ENCODE measurements around the gene UQCRC1. TPM values are rescaled to one million over a fixed set of nuclear protein-coding genes. Genes with fewer than 3 reads are reported as not detected.

Gene UQCRC1
- total and polyA plus RNA-seq, 4 experiments from 2014 or later, result 73.7 to 313 (median 122) TPM

DNA sequence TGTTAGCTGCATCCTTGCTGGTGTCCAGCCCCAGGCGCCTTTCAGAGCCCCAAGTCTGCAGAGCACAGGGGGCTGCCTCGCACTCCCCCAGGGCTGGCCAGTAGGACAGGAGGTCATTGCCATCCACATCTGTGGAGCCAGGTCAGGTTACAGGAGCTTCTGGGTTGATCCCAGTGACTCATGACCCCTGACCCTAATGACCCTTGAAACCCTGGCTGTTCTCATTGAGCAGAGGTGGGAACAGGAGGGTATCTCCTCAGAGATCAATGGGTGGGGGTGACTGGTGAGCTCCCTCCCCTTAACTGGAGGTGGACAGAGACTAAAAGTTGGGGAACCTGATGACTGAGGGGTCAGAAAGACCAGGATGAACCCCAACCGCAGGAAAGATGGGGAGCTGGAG is 31.9 kb upstream of the UQCRC1 start:
- Histone ChIP-seq H3K36me3 (ENCODE audit: insufficient read depth, low read length) (no peaks in the 10 kb centered on the region), H3K4me3 (ENCODE audit: low read length in 2 of 2) (no peak overlapping the region), H3K4me1 (ENCODE audit: insufficient read depth, low read length) (peaks cover under 1% of the 10 kb centered on the region), H3K27ac (ENCODE audit: low read depth, low read length) (no peak overlapping the region), H3K9me3 (ENCODE audit: control insufficient read depth in 1 of 2, low read length in 2 of 2) (no peaks in the 10 kb centered on the region), H3K27me3 (ENCODE audit: insufficient read depth, low read length) (no peaks in the 10 kb centered on the region)
- CTCF ChIA-PET (ENCODE audit: partially characterized antibody), result no interaction called here
- H3K27ac Mint-ChIP-seq, result no peak overlapping the region
- peaks cover 0 to 2% (median 0%) of the 10 kb centered on the region in 8 donors for H3K9me3 Mint-ChIP-seq
- no peaks in the 10 kb centered on the region for H3K36me3 Mint-ChIP-seq
- no peak overlapping the region for H3K4me3 Mint-ChIP-seq
- peaks cover 0 to 1% of the 10 kb centered on the region in 2 donors for H3K27me3 Mint-ChIP-seq
- POLR2A ChIA-PET (ENCODE audit: partially characterized antibody), result no interaction called here
- DNase-seq, result no peak
- intact Hi-C loops (cut with micrococcal nuclease), result no loop called here
- peaks cover 0 to 7% (median under 1%) of the 10 kb centered on the region in 4 donors for H3K4me1 Mint-ChIP-seq

DNA sequence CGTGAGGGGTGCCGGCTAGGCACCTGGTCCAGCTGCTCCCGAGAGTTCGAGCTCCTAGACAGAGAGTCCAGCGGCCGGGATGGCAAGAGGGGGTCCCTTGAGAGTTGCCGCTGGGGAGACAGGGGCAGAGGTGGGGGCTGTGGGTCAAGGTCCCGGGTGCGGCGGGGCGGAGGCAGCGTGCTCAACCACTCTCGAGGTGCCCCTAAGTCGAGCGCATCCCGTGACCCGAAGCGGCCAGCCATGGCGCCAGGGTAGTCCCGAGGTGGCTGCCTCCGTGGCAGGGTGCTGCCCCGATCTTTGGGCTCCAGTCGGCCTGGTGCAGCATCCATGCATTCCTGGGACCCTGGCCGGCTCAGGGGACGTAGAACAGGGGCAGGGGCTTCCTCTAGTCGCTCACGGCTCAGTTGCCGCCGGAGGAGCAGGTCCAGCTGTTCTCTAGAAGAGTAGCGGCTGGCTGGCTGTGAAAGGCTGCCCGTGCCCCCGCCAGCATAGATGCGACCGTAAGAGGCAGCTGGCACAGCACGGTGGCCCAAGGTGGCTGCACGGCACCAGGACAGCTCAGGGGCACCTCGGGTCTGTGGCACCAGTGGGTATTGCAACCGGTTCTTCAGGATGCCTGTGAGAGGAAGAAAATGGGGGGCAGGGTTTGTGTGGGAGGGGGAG is 30.6 kb upstream of the UQCRC1 start:
- Histone ChIP-seq H3K36me3 (ENCODE audit: insufficient read depth, low read length) (no peaks in the 10 kb centered on the region), H3K4me1 (ENCODE audit: insufficient read depth, low read length) (peaks cover 9% of the 10 kb centered on the region), H3K4me3 (ENCODE audit: low read length in 2 of 2) (no peak overlapping the region), H3K27ac (ENCODE audit: low read depth, low read length) (no peak overlapping the region), H3K9me3 (ENCODE audit: control insufficient read depth in 1 of 2, low read length in 2 of 2) (no peaks in the 10 kb centered on the region), H3K27me3 (ENCODE audit: insufficient read depth, low read length) (no peaks in the 10 kb centered on the region)
- intact Hi-C loops (cut with micrococcal nuclease), result no loop called here
- H3K27me3 Mint-ChIP-seq, result peaks cover 0 to 1% of the 10 kb centered on the region in 2 donors
- no peaks in the 10 kb centered on the region for H3K36me3 Mint-ChIP-seq
- ChIA-PET POLR2A (ENCODE audit: partially characterized antibody) (no interaction called here), CTCF (ENCODE audit: partially characterized antibody) (no interaction called here)
- H3K4me3 Mint-ChIP-seq, result no peak overlapping the region
- H3K9me3 Mint-ChIP-seq, result peaks cover 0 to 2% (median 0%) of the 10 kb centered on the region in 8 donors
- H3K4me1 Mint-ChIP-seq, result peaks cover 0 to 12% (median 7%) of the 10 kb centered on the region in 4 donors
- no peak for DNase-seq
- H3K27ac Mint-ChIP-seq, result no peak overlapping the region

DNA sequence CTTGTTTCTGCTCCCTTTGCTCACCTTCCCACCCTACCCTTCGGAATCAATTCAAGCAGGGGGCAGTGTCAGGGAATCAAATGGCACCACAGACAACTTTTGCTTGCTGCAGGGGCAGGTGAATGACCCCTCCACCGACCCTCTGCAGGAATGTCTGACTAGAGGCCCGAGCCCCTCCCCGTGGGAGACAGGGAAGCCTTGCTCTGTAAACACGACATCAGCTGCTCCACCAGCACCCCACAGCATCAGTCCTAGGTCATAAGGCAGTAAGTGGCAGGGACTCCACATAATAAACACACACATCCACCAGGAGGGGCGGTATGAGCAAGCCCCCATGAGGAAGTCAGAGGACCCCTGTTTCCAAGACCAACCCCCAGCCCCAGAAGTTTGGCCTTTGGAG is 27.9 kb upstream of the UQCRC1 start:
- Mint-ChIP-seq H3K4me3 (peak overlapping the region in 5 of 8 donors; percentile 1 to 91 (median 43)), H3K36me3 (no peaks in the 10 kb centered on the region), H3K27me3 (peaks cover 0 to 1% of the 10 kb centered on the region in 2 donors), H3K4me1 (peaks cover 3 to 25% (median 15%) of the 10 kb centered on the region in 4 donors), H3K27ac (peak overlapping the region in 1 of 7 donors; percentile 48), H3K9me3 (peaks cover 0 to 2% (median 0%) of the 10 kb centered on the region in 8 donors)
- no peaks in the 10 kb centered on the region for H3K9me3 ChIP-seq (ENCODE audit: control insufficient read depth in 1 of 2, low read length in 2 of 2)
- no peak overlapping the region for H3K27ac ChIP-seq (ENCODE audit: low read depth, low read length)
- peaks cover 18% of the 10 kb centered on the region for H3K4me1 ChIP-seq (ENCODE audit: insufficient read depth, low read length)
- ChIA-PET POLR2A (ENCODE audit: partially characterized antibody) (no interaction called here), CTCF (ENCODE audit: partially characterized antibody) (no interaction called here)
- peak in 1 of 5 donors; percentile 6 for DNase-seq
- no peak overlapping the region for H3K4me3 ChIP-seq (ENCODE audit: low read length in 2 of 2)
- no peaks in the 10 kb centered on the region for H3K27me3 ChIP-seq (ENCODE audit: insufficient read depth, low read length)
- H3K36me3 ChIP-seq (ENCODE audit: insufficient read depth, low read length), result no peaks in the 10 kb centered on the region
- intact Hi-C loops (cut with micrococcal nuclease), result no loop called here

DNA sequence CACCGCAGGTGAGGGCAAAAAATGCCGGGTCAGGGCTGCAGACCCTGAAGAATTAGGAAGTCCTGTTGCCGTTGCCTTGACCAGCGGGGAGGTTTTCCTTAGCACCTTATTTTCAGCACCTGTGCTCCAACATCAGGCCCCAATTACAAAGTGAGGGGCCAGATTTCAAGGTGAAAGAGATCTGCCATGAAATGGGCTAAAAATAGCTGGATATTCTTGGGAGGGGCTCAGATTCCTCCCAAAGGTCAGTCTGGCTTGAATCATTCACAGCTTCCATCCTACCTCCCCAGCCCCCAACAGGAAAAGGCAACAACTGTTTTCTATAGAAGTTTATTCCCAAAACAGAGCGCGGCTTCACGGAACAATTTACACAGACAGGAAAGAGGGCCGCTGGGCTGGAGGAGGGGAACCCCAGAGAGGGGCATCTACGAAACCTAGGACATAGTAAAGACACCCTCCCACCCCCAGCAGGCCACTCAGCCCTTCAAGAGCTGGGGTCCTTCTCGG is 26.8 kb upstream of the UQCRC1 start:
- DNase-seq, result peak in 1 of 5 donors; percentile 12
- H3K4me1 ChIP-seq (ENCODE audit: insufficient read depth, low read length), result peaks cover 18% of the 10 kb centered on the region
- ChIA-PET CTCF (ENCODE audit: partially characterized antibody) (interaction anchor here (0.5 to 1.7 kb wide), 10 partner anchors 12 to 299 kb away, joined by 3 to 7 read pairs (median 4); partner anchors contain the start of gene TMEM89), POLR2A (ENCODE audit: partially characterized antibody) (interaction anchor here (0.5 to 2.6 kb wide), 8 partner anchors 21 to 393 kb away, joined by 3 to 14 read pairs (median 6); partner anchors contain the start of genes CCDC51, CELSR3, IMPDH2 and PFKFB4)
- H3K4me3 ChIP-seq (ENCODE audit: low read length in 2 of 2), result peak overlapping the region; percentile 57 to 91
- H3K27ac Mint-ChIP-seq, result peak overlapping the region in 3 of 7 donors; percentile 4 to 74 (median 29)
- no peaks in the 10 kb centered on the region for H3K9me3 ChIP-seq (ENCODE audit: control insufficient read depth in 1 of 2, low read length in 2 of 2)
- H3K27me3 Mint-ChIP-seq, result peaks cover 0 to 1% of the 10 kb centered on the region in 2 donors
- intact Hi-C loops (cut with micrococcal nuclease), result no loop called here
- H3K4me1 Mint-ChIP-seq, result peaks cover 3 to 25% (median 15%) of the 10 kb centered on the region in 4 donors
- H3K27me3 ChIP-seq (ENCODE audit: insufficient read depth, low read length), result no peaks in the 10 kb centered on the region
- H3K4me3 Mint-ChIP-seq, result peak overlapping the region; percentile 86 to 92 (median 89)
- H3K36me3 Mint-ChIP-seq, result peaks cover 0 to 4% of the 10 kb centered on the region in 2 donors
- no peaks in the 10 kb centered on the region for H3K36me3 ChIP-seq (ENCODE audit: insufficient read depth, low read length)
- H3K9me3 Mint-ChIP-seq, result no peaks in the 10 kb centered on the region
- H3K27ac ChIP-seq (ENCODE audit: low read depth, low read length), result peak overlapping the region; percentile 60

DNA sequence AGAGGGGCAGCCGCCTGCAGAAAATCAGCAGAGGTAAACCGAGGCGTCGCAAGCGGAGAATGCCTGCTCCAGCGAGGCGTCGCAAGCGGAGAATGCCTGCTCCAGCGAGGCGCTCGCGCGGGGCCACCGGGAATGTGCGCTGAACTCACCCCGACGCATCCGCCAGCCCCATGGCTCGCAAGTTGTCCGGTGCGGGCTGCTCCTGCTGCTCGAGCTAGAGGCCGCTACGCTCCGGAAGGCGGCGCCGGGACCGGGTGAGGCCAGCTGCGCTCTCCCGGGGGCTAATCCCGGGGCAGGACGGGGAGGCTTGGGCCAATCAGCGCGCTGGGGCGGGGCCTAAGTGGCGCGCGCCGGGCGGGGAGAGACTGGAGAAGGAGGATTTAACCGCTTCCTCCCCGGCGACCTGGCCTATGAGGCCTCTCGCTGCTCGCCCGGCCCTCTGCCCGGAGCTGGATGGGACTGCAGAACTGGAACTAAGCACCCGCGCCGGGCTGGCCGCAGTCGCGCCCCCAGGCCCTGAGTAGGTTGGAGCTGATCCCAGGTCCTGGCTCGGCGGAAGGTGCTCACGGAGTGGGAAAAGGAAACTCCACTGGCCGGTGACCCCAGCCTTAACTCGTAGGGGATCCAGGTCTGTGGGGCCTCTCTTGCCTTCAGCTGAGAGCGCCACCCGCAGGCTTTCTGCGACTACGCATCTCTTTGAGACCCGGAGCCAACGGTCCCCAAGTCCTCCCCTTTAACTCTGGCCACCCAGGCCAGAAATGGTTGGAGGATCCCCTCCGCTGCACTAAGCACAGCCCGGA is 26.0 kb upstream of the UQCRC1 start, which contains the start of gene SLC26A6:
Gene SLC26A6, minus strand, starts transcription at position 240 of the 800 bp plus-strand sequence. Its CDS starts 68 bp downstream, at position 172.
- Histone ChIP-seq H3K27me3 (ENCODE audit: insufficient read depth, low read length) (no peaks in the 10 kb centered on the region), H3K9me3 (ENCODE audit: control insufficient read depth in 1 of 2, low read length in 2 of 2) (no peaks in the 10 kb centered on the region), H3K36me3 (ENCODE audit: insufficient read depth, low read length) (no peaks in the 10 kb centered on the region), H3K4me1 (ENCODE audit: insufficient read depth, low read length) (peaks cover 18% of the 10 kb centered on the region), H3K27ac (ENCODE audit: low read depth, low read length) (peak within 1 kb of the TSS; percentile 60), H3K4me3 (ENCODE audit: low read length in 2 of 2) (peak within 1 kb of the TSS; percentile 57 to 91)
- DNase-seq, result peak; percentile 86 to 92 (median 89)
- ChIA-PET CTCF (ENCODE audit: partially characterized antibody) (interaction anchor here (0.8 to 1.7 kb wide), 12 partner anchors 11 to 236 kb away, joined by 3 to 7 read pairs (median 4); partner anchors contain the start of gene TMEM89), POLR2A (ENCODE audit: partially characterized antibody) (interaction anchor here (0.5 to 2.6 kb wide), 11 partner anchors 11 to 394 kb away, joined by 3 to 14 read pairs (median 5); partner anchors contain the start of genes CCDC51, CELSR3, IMPDH2 and IP6K2)
- H3K4me3 Mint-ChIP-seq, result peak within 1 kb of the TSS; percentile 86 to 92 (median 89)
- H3K36me3 Mint-ChIP-seq, result peaks cover 0 to 4% of the 10 kb centered on the region in 2 donors
- H3K4me1 Mint-ChIP-seq, result peaks cover 3 to 25% (median 15%) of the 10 kb centered on the region in 4 donors
- intact Hi-C loops (cut with micrococcal nuclease), result loop anchor here (1.0 to 2.0 kb wide), 3 partner anchors 21 to 78 kb away; partner anchors contain the start of gene UQCRC1
- H3K27me3 Mint-ChIP-seq, result peaks cover 0 to under 1% of the 10 kb centered on the region in 2 donors
- no peaks in the 10 kb centered on the region for H3K9me3 Mint-ChIP-seq
- peak within 1 kb of the TSS; percentile 58 to 87 (median 74) for H3K27ac Mint-ChIP-seq

DNA sequence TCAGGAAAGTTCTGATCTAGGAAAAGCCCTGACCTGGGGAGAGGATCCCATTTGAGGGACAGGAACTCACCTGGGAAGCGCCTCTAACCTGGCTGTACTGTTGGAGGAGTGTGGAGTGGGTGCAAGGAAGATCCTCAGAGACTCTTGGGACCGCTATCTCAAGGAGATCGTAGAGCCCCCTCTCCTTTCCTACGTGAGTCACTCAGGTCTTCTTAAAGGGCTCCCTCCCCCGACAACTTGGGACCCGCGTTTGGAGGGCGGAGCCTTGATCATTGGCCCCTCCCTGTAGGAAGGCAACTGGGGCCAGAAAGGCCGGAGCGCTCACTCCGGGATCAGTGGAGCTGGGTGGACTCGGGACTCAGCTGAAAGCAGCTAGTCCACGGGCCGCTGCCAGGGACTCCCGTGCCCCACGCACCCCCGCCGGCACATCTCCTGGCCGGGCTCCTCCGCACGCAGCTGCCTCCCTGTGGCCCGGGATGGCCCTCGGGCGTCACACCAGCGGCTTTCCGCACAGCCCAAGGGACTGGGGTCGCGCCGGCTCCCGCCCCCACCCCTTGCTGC is 25.3 kb upstream of the UQCRC1 start:
- ChIA-PET CTCF (ENCODE audit: partially characterized antibody) (interaction anchor here (0.8 to 1.7 kb wide), 12 partner anchors 9 to 235 kb away, joined by 3 to 7 read pairs (median 4); partner anchors contain the start of gene TMEM89), POLR2A (ENCODE audit: partially characterized antibody) (interaction anchor here (0.6 to 2.6 kb wide), 12 partner anchors 12 to 373 kb away, joined by 3 to 14 read pairs (median 4); partner anchors contain the start of genes CCDC51, CELSR3, IP6K2 and NME6)
- H3K4me1 Mint-ChIP-seq, result peaks cover 3 to 25% (median 15%) of the 10 kb centered on the region in 4 donors
- H3K4me1 ChIP-seq (ENCODE audit: insufficient read depth, low read length), result peaks cover 18% of the 10 kb centered on the region
- no peaks in the 10 kb centered on the region for H3K9me3 Mint-ChIP-seq
- intact Hi-C loops (cut with micrococcal nuclease), result loop anchor here (1.0 to 2.0 kb wide), 3 partner anchors 22 to 77 kb away; partner anchors contain the start of gene UQCRC1
- H3K27ac ChIP-seq (ENCODE audit: low read depth, low read length), result peak overlapping the region; percentile 60
- H3K4me3 ChIP-seq (ENCODE audit: low read length in 2 of 2), result peak overlapping the region; percentile 52 to 91
- peaks cover 0 to 7% of the 10 kb centered on the region in 2 donors for H3K36me3 Mint-ChIP-seq
- DNase-seq, result peak in 1 of 5 donors; percentile 43
- no peaks in the 10 kb centered on the region for H3K27me3 ChIP-seq (ENCODE audit: insufficient read depth, low read length)
- H3K9me3 ChIP-seq (ENCODE audit: control insufficient read depth in 1 of 2, low read length in 2 of 2), result no peaks in the 10 kb centered on the region
- no peaks in the 10 kb centered on the region for H3K27me3 Mint-ChIP-seq
- peak overlapping the region in 6 of 7 donors; percentile 10 to 82 (median 32) for H3K27ac Mint-ChIP-seq
- no peaks in the 10 kb centered on the region for H3K36me3 ChIP-seq (ENCODE audit: insufficient read depth, low read length)
- peak overlapping the region; percentile 86 to 92 (median 89) for H3K4me3 Mint-ChIP-seq
